GM18511 (cell line): ENCODE results near the gene KIFC3.
"Not testable (repeated sequence)": the region's sequence is repeated elsewhere in the genome, so short reads cannot be mapped to it uniquely, and the experiment has no call there.

ENCODE experiments used
- ATAC-seq: cut with Tn5 transposase; IDR thresholded peaks from one replicate; pipeline ENCODE4 v1.9.1; 2021; ENCODE audit warnings: mild to moderate bottlenecking, moderate library complexity; ENCODE audit not compliant: unreplicated experiment

Gene KIFC3

GRCh38 chr16:57805176-57805575 lies 2.9 kb upstream of the KIFC3 start:
- no peak for ATAC-seq

GRCh38 chr16:57804111-57804837 lies 2.0 kb upstream of the KIFC3 start:
- ATAC-seq, result no peak

GRCh38 chr16:57803134-57803990 lies 1.1 kb upstream of the KIFC3 start:
- no peak for ATAC-seq

GRCh38 chr16:57801809-57802340 lies 416 bp downstream of the KIFC3 start:
- ATAC-seq, result peak; percentile 23

GRCh38 chr16:57801098-57801808 lies 1.0 kb downstream of the KIFC3 start:
- no peak for ATAC-seq

GRCh38 chr16:57800200-57801097 lies 1.8 kb downstream of the KIFC3 start:
- ATAC-seq, result no peak

- ATAC-seq, result no peak
These were observed 2.6 kb downstream of the KIFC3 start for GRCh38 chr16:57799600-57800199.

GRCh38 chr16:57798953-57799599 lies 3.2 kb downstream of the KIFC3 start:
- no peak for ATAC-seq

GRCh38 chr16:57798267-57798810 lies 4.0 kb downstream of the KIFC3 start:
- no peak for ATAC-seq

GRCh38 chr16:57797526-57798266 lies 4.6 kb downstream of the KIFC3 start:
- ATAC-seq, result no peak

- ATAC-seq, result no peak
These were observed 5.1 kb downstream of the KIFC3 start for GRCh38 chr16:57797216-57797525.

GRCh38 chr16:57796014-57796413 lies 6.3 kb downstream of the KIFC3 start:
- ATAC-seq, result not testable (repeated sequence)

- peak; percentile 52 for ATAC-seq
These were observed 6.8 kb downstream of the KIFC3 start for GRCh38 chr16:57795431-57795878.

GRCh38 chr16:57794849-57795430 lies 7.4 kb downstream of the KIFC3 start:
- no peak for ATAC-seq

GRCh38 chr16:57791893-57792461 lies 10.3 kb downstream of the KIFC3 start:
- ATAC-seq, result no peak

- ATAC-seq, result no peak
These were observed 10.9 kb downstream of the KIFC3 start for GRCh38 chr16:57791195-57791892.

- no peak for ATAC-seq
These were observed 13.3 kb downstream of the KIFC3 start for GRCh38 chr16:57788951-57789350.
